Epithelial cell of esophagus (primary cell): ENCODE results near the gene DGKZ.

ENCODE experiments used
- DNase-seq: peaks from one replicate; pipeline ENCODE4 v3.0.0; 2010; ENCODE audit warnings: low read depth
- H3K4me3 ChIP-seq: 2 replicates; pipeline ENCODE4 v1.5.1; 2011; ENCODE audit warnings: mild to moderate bottlenecking, low read length, control low read depth
- TF ChIP-seq, protein P1 (sequence below): IDR thresholded peaks from 2 replicates; pipeline ENCODE4 v1.5.1; 2011; ENCODE audit warnings: low read depth, mild to moderate bottlenecking, low read length, control low read depth, inconsistent platforms; ENCODE audit not compliant: insufficient read depth; ENCODE audit errors: missing control alignments

DGKZ gene

DNA sequence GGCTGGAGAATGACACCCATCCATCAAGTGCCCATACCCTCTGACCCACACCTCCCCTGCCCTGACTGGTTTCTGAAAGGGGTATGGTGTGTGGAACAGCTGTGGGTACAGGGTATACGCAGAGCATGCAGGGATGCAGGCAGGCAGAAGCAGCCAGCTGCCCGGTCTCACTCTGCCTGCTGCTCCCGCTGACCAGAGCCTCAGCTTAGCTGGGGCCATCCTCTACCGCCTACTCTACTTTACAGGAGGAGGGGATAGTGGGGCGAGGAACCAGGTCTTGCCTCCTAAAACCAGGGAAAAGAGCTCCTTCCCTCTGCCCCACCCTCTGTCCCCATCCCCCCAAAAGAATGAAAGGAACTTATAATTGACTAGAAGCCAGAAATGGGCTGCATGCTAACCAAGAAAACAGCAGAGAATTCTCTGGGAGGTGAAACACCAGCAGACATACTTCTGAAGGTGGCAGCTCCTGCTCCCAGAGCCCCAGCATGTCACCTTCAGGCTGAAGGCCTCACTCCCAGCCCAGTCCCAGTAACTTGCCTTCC is 57.3 kb downstream of the DGKZ start:
- H3K4me3 ChIP-seq = no peak overlapping the region
- DNase-seq = no peak
- TF ChIP-seq, protein P1, sequence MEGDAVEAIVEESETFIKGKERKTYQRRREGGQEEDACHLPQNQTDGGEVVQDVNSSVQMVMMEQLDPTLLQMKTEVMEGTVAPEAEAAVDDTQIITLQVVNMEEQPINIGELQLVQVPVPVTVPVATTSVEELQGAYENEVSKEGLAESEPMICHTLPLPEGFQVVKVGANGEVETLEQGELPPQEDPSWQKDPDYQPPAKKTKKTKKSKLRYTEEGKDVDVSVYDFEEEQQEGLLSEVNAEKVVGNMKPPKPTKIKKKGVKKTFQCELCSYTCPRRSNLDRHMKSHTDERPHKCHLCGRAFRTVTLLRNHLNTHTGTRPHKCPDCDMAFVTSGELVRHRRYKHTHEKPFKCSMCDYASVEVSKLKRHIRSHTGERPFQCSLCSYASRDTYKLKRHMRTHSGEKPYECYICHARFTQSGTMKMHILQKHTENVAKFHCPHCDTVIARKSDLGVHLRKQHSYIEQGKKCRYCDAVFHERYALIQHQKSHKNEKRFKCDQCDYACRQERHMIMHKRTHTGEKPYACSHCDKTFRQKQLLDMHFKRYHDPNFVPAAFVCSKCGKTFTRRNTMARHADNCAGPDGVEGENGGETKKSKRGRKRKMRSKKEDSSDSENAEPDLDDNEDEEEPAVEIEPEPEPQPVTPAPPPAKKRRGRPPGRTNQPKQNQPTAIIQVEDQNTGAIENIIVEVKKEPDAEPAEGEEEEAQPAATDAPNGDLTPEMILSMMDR = no peak

DNA sequence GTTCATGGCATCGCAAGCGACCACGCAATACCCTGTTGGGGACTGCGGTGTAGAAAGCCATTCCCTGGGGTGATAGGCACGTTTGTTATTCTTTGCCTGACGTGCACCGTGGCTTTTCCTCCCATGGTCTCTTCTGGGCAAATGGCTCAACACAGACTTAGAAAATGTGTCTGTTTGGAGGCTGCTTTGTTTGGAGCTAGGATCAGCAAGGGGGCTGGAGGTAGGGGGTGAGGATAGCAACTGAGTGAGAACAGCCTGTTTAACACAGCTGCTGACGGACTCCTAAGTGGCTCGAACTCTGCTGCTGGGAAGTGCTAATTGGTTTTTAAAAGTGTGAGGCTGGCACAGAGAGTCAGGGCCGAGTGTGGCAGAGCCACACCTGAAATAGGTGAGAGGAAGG is 60.4 kb downstream of the DGKZ start:
- no peak overlapping the region for H3K4me3 ChIP-seq
- DNase-seq = no peak
- TF ChIP-seq, protein P1 = no peak

DNA sequence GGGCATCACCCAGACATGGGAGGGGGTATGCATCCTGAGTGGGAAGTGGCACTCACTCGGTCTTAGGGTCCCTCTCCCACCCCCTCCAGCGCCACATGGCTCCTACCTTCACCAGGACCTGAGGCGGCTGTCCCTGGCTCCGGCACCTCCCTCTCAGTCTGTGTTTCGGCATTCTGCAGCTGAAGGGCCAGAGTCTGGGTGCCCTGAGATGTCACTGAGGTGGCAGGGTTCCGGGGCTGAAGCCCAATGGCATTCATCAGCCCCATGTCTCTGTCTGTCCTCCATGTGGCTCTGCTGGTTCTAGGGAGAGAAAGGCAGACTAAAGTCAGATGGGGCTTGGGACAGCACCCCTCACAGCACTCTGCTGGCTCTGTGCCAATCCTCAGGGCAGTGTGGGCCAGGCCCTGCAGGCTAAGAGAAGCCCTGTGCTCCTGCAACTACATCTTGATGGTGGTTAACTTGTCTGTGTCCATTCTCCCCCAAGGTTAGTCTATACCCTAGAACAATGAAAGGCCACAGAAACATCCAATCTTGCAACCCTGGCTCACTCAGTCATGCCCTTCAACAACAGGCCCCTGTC is 61.2 kb downstream of the DGKZ start:
- DNase-seq = no peak

DNA sequence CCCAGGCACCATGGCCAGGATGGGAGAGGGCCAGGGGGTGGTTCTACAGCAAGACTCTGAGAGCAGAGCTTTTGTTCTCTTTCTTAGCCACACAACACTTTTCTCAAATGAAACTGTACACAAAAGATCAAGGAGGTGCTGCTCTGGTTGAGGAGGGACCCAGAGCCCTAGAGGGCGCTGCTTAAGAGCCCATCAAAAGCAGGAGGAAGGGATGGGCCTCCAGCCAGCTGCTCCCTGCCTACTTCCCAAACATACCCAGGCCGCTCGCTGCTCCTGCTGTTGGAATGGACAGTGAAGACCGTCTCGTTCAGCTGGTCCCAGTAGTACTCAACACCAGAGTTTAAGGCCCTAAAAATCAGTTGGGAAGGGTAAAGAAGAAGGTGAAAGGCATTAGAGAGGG is 62.8 kb downstream of the DGKZ start:
- TF ChIP-seq, protein P1 = peak; percentile 7
- DNase-seq = no peak

More for the DNA sequence above, 61.2 kb downstream of the DGKZ start:
- no peak overlapping the region for H3K4me3 ChIP-seq
- TF ChIP-seq, protein P1 = no peak

DNA sequence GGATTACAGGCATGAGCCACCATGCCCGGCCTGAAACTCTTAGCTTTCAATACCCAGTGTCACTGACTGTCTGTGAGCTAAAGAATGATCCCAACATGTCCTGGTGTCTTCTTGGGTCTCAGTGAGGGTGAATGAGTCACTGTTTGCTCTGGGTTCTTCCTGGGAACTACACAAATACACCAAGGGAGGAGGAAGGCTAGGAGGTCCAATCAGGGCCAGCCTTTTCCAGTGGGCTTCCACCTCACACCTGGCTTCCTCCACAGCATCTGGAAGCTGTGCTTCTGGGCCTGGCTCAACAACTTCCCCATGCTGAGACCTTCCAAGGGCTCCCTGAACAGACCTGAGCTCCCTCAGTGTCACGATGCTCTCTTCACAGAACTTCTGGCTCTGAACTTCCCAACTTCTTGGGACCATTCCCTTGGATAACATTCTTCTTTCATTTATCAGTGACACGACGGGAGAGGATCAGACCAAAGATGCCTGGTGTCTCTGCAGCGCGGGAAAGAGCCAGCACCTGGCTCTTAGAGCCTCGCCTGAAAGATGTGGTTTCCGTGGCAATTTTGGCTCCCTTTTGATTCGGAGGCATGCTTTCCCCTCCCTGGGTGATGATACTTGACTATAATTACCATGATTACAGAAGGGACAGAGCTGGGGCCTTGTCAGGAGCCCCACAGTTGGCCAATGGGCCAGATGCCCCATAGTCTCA is 66.7 kb downstream of the DGKZ start:
- DNase-seq = peak; percentile 42
- TF ChIP-seq, protein P1 = no peak
- no peak overlapping the region for H3K4me3 ChIP-seq

More for the DNA sequence above, 62.8 kb downstream of the DGKZ start:
- no peak overlapping the region for H3K4me3 ChIP-seq

DNA sequence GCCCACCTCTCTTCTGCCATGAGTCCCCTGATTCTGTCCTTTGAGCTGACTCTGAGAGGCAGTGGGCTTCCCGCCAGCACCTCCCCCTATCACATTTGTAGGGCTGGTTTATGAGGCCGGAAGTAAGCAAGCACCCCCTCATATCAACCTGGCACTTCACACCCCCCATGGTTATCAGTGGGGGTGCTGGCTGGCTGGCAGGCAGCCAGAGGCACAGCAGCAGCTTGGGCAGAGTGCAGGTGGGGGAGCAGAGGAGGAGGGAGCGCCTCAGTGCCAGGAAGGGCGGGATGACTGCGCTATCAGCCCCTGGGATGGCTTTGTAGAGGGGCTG is 67.2 kb downstream of the DGKZ start:
- no peak for DNase-seq
- H3K4me3 ChIP-seq = no peak overlapping the region
- TF ChIP-seq, protein P1 = no peak
